Astrocyte (in vitro differentiated cells and primary cell): Measurements from ENCODE around the gene ASMTL. TPM values are rescaled to one million over a fixed set of nuclear protein-coding genes. Genes with fewer than 3 reads are reported as not detected.

Experiments used
- DNase-seq: peaks from one replicate; pipeline ENCODE4 v3.0.0-alpha.2; 2010; ENCODE audit warnings: low read depth
- FAIRE-seq: peaks from 2 replicates; lab custom pipeline; 2011; peaks lifted over from hg19 to GRCh38; lab: Jason Lieb, UNC
- H2AFZ ChIP-seq: 2 replicates; pipeline ENCODE4 v1.6.0; 2012; ENCODE audit warnings: low read depth, low read length, inconsistent platforms
- H3K27ac ChIP-seq: 2 replicates; pipeline ENCODE4 v1.5.1; 2011; ENCODE audit warnings: low read depth, low read length, inconsistent platforms
- H3K27me3 ChIP-seq: 2 replicates; pipeline ENCODE4 v1.6.0; 2011; ENCODE audit warnings: low read length, inconsistent platforms; ENCODE audit not compliant: insufficient read depth
- H3K36me3 ChIP-seq: 2 replicates; pipeline ENCODE4 v1.5.1; 2011; ENCODE audit warnings: low read length, inconsistent platforms; ENCODE audit not compliant: insufficient read depth
- H3K4me1 ChIP-seq: 2 replicates; pipeline ENCODE4 v1.5.1; 2011; ENCODE audit warnings: low read length, inconsistent platforms; ENCODE audit not compliant: insufficient read depth
- H3K4me2 ChIP-seq: 2 replicates; pipeline ENCODE4 v1.6.0; 2012; ENCODE audit warnings: low read length, inconsistent platforms
- H3K4me3 ChIP-seq: 2 replicates; pipeline ENCODE4 v1.5.1; 2011; ENCODE audit warnings: low read depth, mild to moderate bottlenecking, low read length, inconsistent platforms; ENCODE audit not compliant: insufficient read depth
- H3K79me2 ChIP-seq: 2 replicates; pipeline ENCODE4 v1.6.0; 2012; ENCODE audit warnings: mild to moderate bottlenecking, low read length, inconsistent platforms; ENCODE audit not compliant: insufficient read depth
- H3K9ac ChIP-seq: 2 replicates; pipeline ENCODE4 v1.6.0; 2012; ENCODE audit warnings: mild to moderate bottlenecking, low read length, inconsistent platforms
- H3K9me3 ChIP-seq: 2 replicates; pipeline ENCODE4 v1.5.1; 2012; ENCODE audit warnings: low read depth, mild to moderate bottlenecking, low read length, inconsistent platforms; ENCODE audit not compliant: insufficient read depth
- H4K20me1 ChIP-seq: 2 replicates; pipeline ENCODE4 v1.6.0; 2012; ENCODE audit warnings: low read length, inconsistent platforms; ENCODE audit not compliant: insufficient read depth
- H3K27ac Mint-ChIP-seq: one replicate; pipeline ENCODE4 v1.8.0; 2021; ENCODE audit warnings: mild to moderate bottlenecking, mixed read lengths; ENCODE audit not compliant: unreplicated experiment
- H3K27me3 Mint-ChIP-seq: one replicate; pipeline ENCODE4 v1.8.0; 2021; ENCODE audit warnings: low read depth, mixed read lengths; ENCODE audit not compliant: unreplicated experiment
- H3K36me3 Mint-ChIP-seq: one replicate; pipeline ENCODE4 v1.8.0; 2021; ENCODE audit warnings: low read depth, mixed read lengths; ENCODE audit not compliant: unreplicated experiment
- H3K4me1 Mint-ChIP-seq: one replicate; pipeline ENCODE4 v1.8.0; 2021; ENCODE audit warnings: low read depth, mixed read lengths; ENCODE audit not compliant: unreplicated experiment
- H3K4me3 Mint-ChIP-seq: one replicate; pipeline ENCODE4 v1.8.0; 2021; ENCODE audit warnings: mild to moderate bottlenecking, moderate library complexity, mixed read lengths; ENCODE audit not compliant: unreplicated experiment
- H3K9me3 Mint-ChIP-seq: one replicate; pipeline ENCODE4 v1.8.0; 2021; ENCODE audit warnings: mild to moderate bottlenecking, mixed read lengths; ENCODE audit not compliant: unreplicated experiment
- CTCF ChIP-seq: IDR thresholded peaks from 2 replicates; pipeline ENCODE4 v1.5.1; 2011; ENCODE audit warnings: low read depth, mild to moderate bottlenecking, inconsistent platforms, low read length, moderate library complexity; ENCODE audit not compliant: insufficient read depth
- EZH2 ChIP-seq: IDR thresholded peaks from 2 replicates; pipeline ENCODE4 v1.6.1; 2012; ENCODE audit warnings: mild to moderate bottlenecking, low read length, inconsistent platforms; ENCODE audit not compliant: insufficient read depth
- total RNA-seq: library from RNA; stranded (reverse); gene quantifications from 2 replicates; pipeline ENCODE4 v1.2.1, GENCODE V29; 2021

Gene ASMTL
- total RNA-seq, 1 donor from 2014 or later = 22.1 TPM

GRCh38 chrX:1425381-1425780 lies 27.3 kb downstream of the ASMTL start:
- no peaks in the 10 kb centered on the region for H3K79me2 ChIP-seq
- TF ChIP-seq CTCF (no peak), EZH2 (no peak)
- H3K9me3 ChIP-seq = peaks cover 15% of the 10 kb centered on the region
- H3K4me3 ChIP-seq = no peak overlapping the region
- DNase-seq (no peak), FAIRE-seq (no peak)
- no peaks in the 10 kb centered on the region for H3K27me3 Mint-ChIP-seq
- no peak overlapping the region for H3K27ac ChIP-seq
- no peak overlapping the region for H3K27ac Mint-ChIP-seq
- peaks cover 22% of the 10 kb centered on the region for H3K36me3 Mint-ChIP-seq
- H3K9me3 Mint-ChIP-seq = peaks cover 19% of the 10 kb centered on the region
- H3K27me3 ChIP-seq = no peaks in the 10 kb centered on the region
- H2AFZ ChIP-seq = no peak overlapping the region
- no peaks in the 10 kb centered on the region for H3K4me1 ChIP-seq
- peaks cover 7% of the 10 kb centered on the region for H4K20me1 ChIP-seq
- no peak overlapping the region for H3K4me3 Mint-ChIP-seq
- H3K4me1 Mint-ChIP-seq = no peaks in the 10 kb centered on the region
- no peak overlapping the region for H3K4me2 ChIP-seq
- no peak overlapping the region for H3K9ac ChIP-seq
- peaks cover 4% of the 10 kb centered on the region for H3K36me3 ChIP-seq

GRCh38 chrX:1424147-1424851 lies 28.4 kb downstream of the ASMTL start:
- peaks cover 13% of the 10 kb centered on the region for H4K20me1 ChIP-seq
- no peak overlapping the region for H2AFZ ChIP-seq
- Mint-ChIP-seq H3K4me1 (no peaks in the 10 kb centered on the region), H3K4me3 (no peak overlapping the region), H3K9me3 (peaks cover 19% of the 10 kb centered on the region), H3K27me3 (no peaks in the 10 kb centered on the region), H3K27ac (no peak overlapping the region), H3K36me3 (peaks cover 24% of the 10 kb centered on the region)
- H3K36me3 ChIP-seq = peaks cover 4% of the 10 kb centered on the region
- H3K4me1 ChIP-seq = no peaks in the 10 kb centered on the region
- no peak overlapping the region for H3K9ac ChIP-seq
- H3K9me3 ChIP-seq = peaks cover 15% of the 10 kb centered on the region
- DNase-seq (no peak), FAIRE-seq (no peak)
- H3K79me2 ChIP-seq = no peaks in the 10 kb centered on the region
- no peak overlapping the region for H3K4me2 ChIP-seq
- H3K4me3 ChIP-seq = no peak overlapping the region
- no peaks in the 10 kb centered on the region for H3K27me3 ChIP-seq
- no peak overlapping the region for H3K27ac ChIP-seq
- TF ChIP-seq CTCF (no peak), EZH2 (no peak)

- no peak overlapping the region for H3K9ac ChIP-seq
- H3K79me2 ChIP-seq = no peaks in the 10 kb centered on the region
- H3K4me3 ChIP-seq = no peak overlapping the region
- no peak overlapping the region for H3K27ac ChIP-seq
- Mint-ChIP-seq H3K4me3 (no peak overlapping the region), H3K27ac (no peak overlapping the region), H3K36me3 (peaks cover 24% of the 10 kb centered on the region), H3K27me3 (no peaks in the 10 kb centered on the region), H3K9me3 (peaks cover 19% of the 10 kb centered on the region), H3K4me1 (no peaks in the 10 kb centered on the region)
- FAIRE-seq = no peak
- peaks cover 13% of the 10 kb centered on the region for H4K20me1 ChIP-seq
- no peaks in the 10 kb centered on the region for H3K27me3 ChIP-seq
- no peak for DNase-seq
- peaks cover 4% of the 10 kb centered on the region for H3K36me3 ChIP-seq
- H3K4me2 ChIP-seq = no peak overlapping the region
- no peak overlapping the region for H2AFZ ChIP-seq
- H3K4me1 ChIP-seq = no peaks in the 10 kb centered on the region
- peaks cover 15% of the 10 kb centered on the region for H3K9me3 ChIP-seq
- TF ChIP-seq EZH2 (no peak), CTCF (no peak)
These were observed 29.5 kb downstream of the ASMTL start for GRCh38 chrX:1423215-1423614.
